GM19324 (cell line): Measurements from ENCODE around the gene NUP133.
"Not testable (repeated sequence)": the region's sequence is repeated elsewhere in the genome, so short reads cannot be mapped to it uniquely, and the experiment has no call there.

ENCODE experiments used
- ATAC-seq: cut with Tn5 transposase; IDR thresholded peaks from one replicate; pipeline ENCODE4 v1.9.1; 2021; ENCODE audit warnings: mild to moderate bottlenecking, moderate library complexity; ENCODE audit not compliant: unreplicated experiment, low FRiP score

Gene NUP133

DNA sequence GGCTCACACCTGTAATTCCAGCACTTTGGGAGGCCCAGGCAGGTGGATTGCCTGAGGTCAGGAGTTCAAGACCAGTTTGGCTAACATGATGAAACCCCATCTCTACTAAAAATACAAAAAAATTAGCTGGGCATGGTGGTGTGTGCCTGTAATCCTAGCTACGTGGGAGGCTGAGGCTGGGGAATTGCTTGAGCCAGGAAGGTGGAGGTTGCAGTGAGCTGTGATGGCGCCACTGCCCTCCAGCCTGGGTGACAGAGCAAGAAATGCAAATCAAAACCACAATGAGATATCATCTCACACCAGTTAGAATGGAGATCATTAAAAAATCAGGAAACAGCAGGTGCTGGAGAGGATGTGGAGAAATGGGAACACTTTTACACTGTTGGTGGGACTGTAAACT is 3.1 kb upstream of the NUP133 start:
- not testable (repeated sequence) for ATAC-seq

DNA sequence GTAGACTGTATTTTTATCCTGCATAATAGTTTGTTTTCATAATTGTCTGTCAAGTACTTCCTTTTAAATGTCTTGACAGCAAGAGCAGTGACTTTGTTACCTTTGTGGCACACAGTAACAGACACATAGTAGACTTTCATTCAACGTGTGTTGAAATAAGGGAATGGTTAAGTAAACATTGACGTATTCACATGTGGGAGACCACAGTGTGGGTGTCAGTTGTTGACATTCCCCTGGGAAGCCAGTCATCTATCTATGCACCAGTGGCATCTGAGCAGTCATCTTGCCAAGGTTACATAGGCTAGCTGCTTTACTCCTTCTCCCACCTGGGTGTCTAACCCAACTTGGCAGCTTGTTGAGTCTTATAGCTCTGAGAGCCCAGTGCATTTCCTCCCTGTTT is 1.4 kb upstream of the NUP133 start:
- no peak for ATAC-seq

- ATAC-seq, result no peak
These were observed 739 bp upstream of the NUP133 start for GRCh38 chr1:229508823-229509337.

DNA sequence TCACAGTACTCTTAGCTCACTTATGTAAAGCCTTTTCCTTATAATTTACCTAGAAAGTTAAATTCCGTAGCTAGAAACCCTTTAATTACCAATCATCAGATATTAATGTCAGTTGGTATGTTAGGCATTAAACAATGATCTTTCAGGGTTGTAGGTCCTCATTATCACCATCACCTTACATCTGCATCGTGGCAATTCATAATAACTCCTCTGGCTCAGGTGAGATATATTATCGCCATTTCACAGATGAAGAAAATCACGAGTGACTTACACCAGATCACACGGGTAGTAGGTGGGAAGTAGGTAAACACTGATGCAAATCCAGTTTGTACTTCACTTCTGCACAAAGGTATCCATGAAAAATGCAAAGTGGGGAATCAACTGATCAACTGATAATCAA is 639 bp downstream of the NUP133 start:
- ATAC-seq, result peak; percentile 4

- ATAC-seq, result no peak
These were observed 1.5 kb downstream of the NUP133 start for GRCh38 chr1:229506633-229507032.

GRCh38 chr1:229495782-229496181 is 12.4 kb downstream of the NUP133 start:
- no peak for ATAC-seq

GRCh38 chr1:229487181-229487580 is 21.0 kb downstream of the NUP133 start:
- no peak for ATAC-seq

DNA sequence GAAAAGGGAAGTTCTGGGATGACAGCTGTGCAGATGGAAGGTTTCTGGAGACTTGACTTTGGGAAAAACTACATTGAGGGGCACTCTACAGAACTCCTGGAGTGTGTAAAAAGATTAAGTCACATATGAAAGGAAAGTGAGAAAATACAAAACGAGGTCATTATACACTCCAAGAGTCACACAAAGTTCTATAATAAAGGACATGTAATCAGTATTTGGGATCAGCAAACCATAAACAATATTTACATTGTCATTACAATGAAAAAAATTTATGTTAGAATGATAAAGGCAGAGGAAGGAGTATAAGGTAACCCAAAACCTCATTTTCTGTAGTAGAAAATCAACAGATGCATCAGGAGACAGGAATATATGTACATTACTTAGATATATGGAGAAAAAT is 22.8 kb downstream of the NUP133 start:
- no peak for ATAC-seq

DNA sequence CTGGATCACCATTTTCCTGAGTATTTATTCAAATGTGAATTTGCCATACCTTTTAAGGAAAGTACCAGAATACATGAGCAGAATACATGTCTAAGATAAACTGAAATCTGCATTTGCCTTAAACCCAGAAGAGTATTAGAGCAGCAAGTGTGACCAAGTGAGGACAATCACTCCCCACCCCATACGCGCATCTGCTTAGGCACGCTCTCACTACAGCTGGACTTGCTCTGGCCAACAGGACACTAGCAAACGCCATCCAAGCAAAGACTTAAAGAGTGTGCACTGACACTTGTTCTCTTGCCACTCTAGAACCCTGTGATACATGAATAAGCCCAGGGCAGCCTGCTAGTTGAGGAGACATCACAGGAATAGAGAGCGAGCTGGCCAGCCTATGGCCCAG is 25.6 kb downstream of the NUP133 start:
- no peak for ATAC-seq

GRCh38 chr1:229480495-229480894 is 27.6 kb downstream of the NUP133 start:
- ATAC-seq, result no peak

GRCh38 chr1:229479660-229480399 is 28.3 kb downstream of the NUP133 start:
- peak; percentile 71 for ATAC-seq

DNA sequence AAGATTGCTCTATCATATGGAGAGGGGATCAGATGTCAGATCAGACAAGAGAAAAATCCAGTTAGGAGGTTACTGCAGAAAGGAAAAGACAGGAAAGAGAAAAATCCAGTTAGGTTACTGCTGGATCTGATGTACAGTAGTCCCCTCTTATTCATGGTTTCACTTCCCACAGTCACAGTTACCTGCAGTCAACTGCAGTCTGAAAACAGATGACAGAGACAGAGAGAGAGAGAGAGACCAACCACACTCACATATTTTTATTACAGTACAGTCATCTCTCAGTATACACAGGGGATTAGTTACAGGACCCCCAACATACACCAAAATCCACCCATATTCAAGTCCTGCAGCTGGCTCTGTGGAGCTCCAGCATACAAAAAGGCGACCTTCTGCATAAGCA is 29.3 kb downstream of the NUP133 start:
- ATAC-seq, result no peak

DNA sequence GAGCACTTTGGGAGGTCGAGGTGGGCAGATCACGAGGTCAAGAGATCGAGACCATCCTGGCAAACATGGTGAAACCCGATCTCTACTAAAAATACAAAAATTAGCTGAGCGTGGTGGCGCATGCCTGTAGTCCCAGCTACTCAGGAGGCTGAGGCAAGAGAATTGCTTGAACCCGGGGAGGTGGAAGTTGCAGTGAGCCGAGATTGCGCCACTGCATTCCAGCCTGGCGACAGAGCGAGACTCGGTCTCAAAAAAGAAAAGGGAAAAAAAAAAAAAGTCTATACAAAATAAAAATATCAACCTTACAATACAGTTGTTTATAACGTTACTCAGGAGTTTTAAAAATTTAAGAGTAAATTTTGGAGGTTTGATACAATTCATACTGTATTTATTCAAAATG is 32.3 kb downstream of the NUP133 start:
- not testable (repeated sequence) for ATAC-seq

DNA sequence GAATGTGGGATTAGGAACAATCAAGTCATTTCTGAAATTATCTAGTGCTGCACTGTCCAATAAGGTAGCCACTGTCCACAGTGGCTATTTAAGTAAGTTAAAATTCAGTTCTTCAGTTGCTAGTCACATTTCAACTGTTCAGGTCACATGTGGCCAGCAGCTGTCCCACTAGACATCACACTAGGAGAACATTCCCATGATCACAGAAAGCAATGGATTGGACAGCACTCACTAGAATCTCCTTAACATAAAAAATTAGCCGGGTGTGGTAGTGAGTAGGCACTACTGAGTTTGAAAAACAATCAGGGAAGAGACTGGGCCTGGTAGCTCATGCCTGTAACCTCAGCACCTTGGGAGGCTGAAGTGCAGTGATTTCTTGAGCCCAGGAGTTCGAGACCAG is 33.6 kb downstream of the NUP133 start:
- no peak for ATAC-seq

- no peak for ATAC-seq
These were observed 37.0 kb downstream of the NUP133 start for GRCh38 chr1:229471175-229471574.

DNA sequence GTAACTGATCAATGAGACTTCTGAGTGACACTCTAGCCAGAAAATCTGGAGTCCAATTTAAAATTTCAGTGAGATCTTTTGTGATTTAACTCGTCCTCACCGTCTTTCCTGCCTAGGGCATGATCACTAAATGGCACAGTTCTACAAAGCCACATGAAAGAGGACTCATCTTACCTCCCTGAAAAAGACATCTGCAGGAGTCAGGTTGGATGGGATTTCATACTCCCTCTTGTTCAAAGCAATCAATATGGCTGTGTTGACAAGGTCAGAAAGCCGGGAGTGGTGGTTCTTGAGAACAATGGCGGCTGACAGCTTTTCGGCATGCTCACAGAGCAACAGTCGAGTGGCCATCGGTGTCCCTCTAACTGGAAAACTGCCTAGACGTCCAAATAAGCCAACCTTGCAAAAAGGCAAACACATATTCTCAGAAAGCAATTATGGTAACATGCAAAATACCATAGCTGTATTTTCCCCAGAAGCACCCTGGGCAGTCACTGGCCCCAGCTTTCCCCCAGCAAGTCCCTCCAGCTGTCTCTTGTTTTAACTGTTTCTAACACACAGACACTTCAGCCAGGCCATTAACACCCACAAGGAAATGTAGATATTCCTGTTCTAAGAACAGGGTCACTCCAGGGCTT is 37.6 kb downstream of the NUP133 start:
- no peak for ATAC-seq

- no peak for ATAC-seq
These were observed 41.3 kb downstream of the NUP133 start for GRCh38 chr1:229466887-229467286.

GRCh38 chr1:229464672-229465071 is 43.5 kb downstream of the NUP133 start:
- no peak for ATAC-seq

GRCh38 chr1:229461032-229461668 is 47.0 kb downstream of the NUP133 start:
- no peak for ATAC-seq

DNA sequence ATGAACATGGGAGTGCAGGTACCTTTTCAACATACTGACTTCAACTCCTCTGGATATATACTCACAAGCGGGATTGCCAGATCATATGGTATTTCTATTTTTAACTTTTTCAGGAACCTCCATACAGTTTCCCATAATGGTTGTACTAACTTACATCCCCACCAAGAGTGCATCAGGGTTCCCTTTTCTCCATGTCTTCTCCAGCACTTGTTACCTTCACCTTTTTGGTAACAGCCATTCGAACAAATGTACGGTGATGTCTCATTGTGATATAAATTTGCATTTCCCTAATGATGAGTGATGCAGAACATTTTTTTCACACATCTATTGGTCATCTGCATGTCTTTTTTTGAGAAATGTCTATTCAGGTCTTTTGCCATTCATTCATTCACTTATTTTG is 48.3 kb downstream of the NUP133 start:
- ATAC-seq, result no peak

GRCh38 chr1:229457436-229457835 is 50.7 kb downstream of the NUP133 start:
- ATAC-seq, result no peak

DNA sequence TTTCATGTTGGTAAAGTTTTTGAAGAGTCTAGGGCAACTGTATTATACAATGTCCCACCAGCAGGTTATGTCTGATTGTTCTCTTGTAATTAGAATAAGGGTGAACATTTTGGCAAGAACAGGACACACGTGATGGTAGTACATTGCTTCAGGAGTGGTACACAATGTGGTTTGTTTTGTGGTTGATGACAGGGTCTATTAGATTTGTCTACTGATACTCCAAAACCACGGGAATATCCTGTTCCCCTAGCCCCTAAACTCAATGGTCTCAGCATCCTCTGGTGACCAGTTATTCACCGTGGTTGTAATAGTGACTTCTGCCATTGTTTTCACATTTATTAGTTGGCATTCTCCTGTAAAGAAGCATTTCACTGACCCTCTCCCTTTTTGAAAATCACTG is 52.1 kb downstream of the NUP133 start:
- ATAC-seq, result no peak
